B cell (primary cell): ENCODE results near the gene LARGE1. TPM values are rescaled to one million over a fixed set of nuclear protein-coding genes. Genes with fewer than 3 reads are reported as not detected.

Source experiments
- ATAC-seq: fragments of 200-7000 bp; cut with Tn5 transposase; one replicate; pipeline ENCODE4 v1.10.0; 2021; ENCODE audit warnings: low read depth, mild to moderate bottlenecking, moderate number of reproducible peaks, moderate library complexity
- CTCF ChIA-PET: fragments of 350-600 bp; sonication (Branson Sonifier 250); formaldehyde crosslinking; loops from one replicate; lab custom pipeline; 2021; ENCODE audit warnings: antibody characterized with exemption, inconsistent platforms; lab: Charles Lee
- POLR2A ChIA-PET: fragments of 350-600 bp; sonication (Branson Sonifier 250); formaldehyde crosslinking; loops from one replicate; lab custom pipeline; 2021; ENCODE audit warnings: antibody characterized with exemption; lab: Charles Lee
- DNase-seq: peaks from one replicate; pipeline ENCODE4 v3.0.0; 2013
- H2AFZ ChIP-seq: 2 replicates; pipeline ENCODE4 v1.6.1; 2012; ENCODE audit warnings: mild to moderate bottlenecking, low read depth, low read length; ENCODE audit not compliant: insufficient read depth, poor library complexity, severe bottlenecking
- H3K27ac ChIP-seq, 2 donors: 1 replicate in 1 of 2; 2 replicates in 1 of 2; pipeline ENCODE4 v1.5.1; 2012 to 2013; ENCODE audit warnings: low read length in 2 of 2, mild to moderate bottlenecking in 2 of 2, moderate library complexity in 1 of 2
- H3K27me3 ChIP-seq, 4 experiments: fragments of 200-600 bp in 1 of 4; sonication (generic) in 1 of 4; replicated peaks in 1 of 4; 1 replicate in 2 of 4; 2 replicates in 2 of 4; pipeline versions ENCODE4 v1.6.1 to v1.7.0; 2013 to 2016; ENCODE audit warnings: low read length in 3 of 4, mild to moderate bottlenecking in 2 of 4, mixed read lengths in 1 of 4, moderate library complexity in 1 of 4; ENCODE audit not compliant: insufficient read depth in 4 of 4, control insufficient read depth in 3 of 4; ENCODE audit errors: control extremely low read depth in 1 of 4
- H3K36me3 ChIP-seq, 2 experiments: replicated peaks in 1 of 2; 1 replicate in 1 of 2; 2 replicates in 1 of 2; pipeline versions ENCODE4 v1.6.1 to v1.7.1; 2013; ENCODE audit warnings: low read length in 1 of 2; ENCODE audit not compliant: insufficient read depth in 2 of 2, control insufficient read depth in 1 of 2; ENCODE audit errors: control extremely low read depth in 1 of 2, extremely low read depth in 1 of 2
- H3K4me1 ChIP-seq, 2 donors: fragments of 200-600 bp in 1 of 2; sonication (generic) in 1 of 2; 1 replicate in 1 of 2; 2 replicates in 1 of 2; pipeline versions ENCODE4 v1.5.1 to v1.6.1; 2013 to 2017; ENCODE audit warnings: low read length in 2 of 2; ENCODE audit not compliant: control insufficient read depth in 2 of 2, insufficient read depth in 2 of 2
- H3K4me2 ChIP-seq: replicated peaks from 2 replicates; pipeline ENCODE3; 2012; ENCODE audit warnings: mild to moderate bottlenecking, low read depth, low read length; ENCODE audit not compliant: poor library complexity, severe bottlenecking
- H3K4me3 ChIP-seq, 5 experiments: fragments of 200-600 bp in 1 of 5; sonication (generic) in 1 of 5; 1 replicate in 3 of 5; 2 replicates in 2 of 5; pipeline versions ENCODE4 v1.5.1 to v1.7.0; 2011 to 2016; ENCODE audit warnings: low read length in 4 of 5, mild to moderate bottlenecking in 4 of 5, low read depth in 2 of 5, control low read depth in 1 of 5, moderate library complexity in 1 of 5; ENCODE audit not compliant: insufficient read depth in 1 of 5; ENCODE audit errors: control extremely low read depth in 1 of 5, extremely low read depth in 1 of 5
- H3K79me2 ChIP-seq: fragments of 200-600 bp; sonication (generic); one replicate; pipeline ENCODE4 v1.6.0; 2016; ENCODE audit warnings: low read length; ENCODE audit not compliant: control insufficient read depth, insufficient read depth
- H3K9ac ChIP-seq: fragments of 200-600 bp; sonication (generic); 2 replicates; pipeline ENCODE4 v1.6.1; 2017; ENCODE audit warnings: mild to moderate bottlenecking, low read length, moderate library complexity
- H3K9me3 ChIP-seq, 3 donors: one replicate each; pipeline versions ENCODE4 v1.6.1 to v1.7.1; 2013; ENCODE audit warnings: low read length in 2 of 3; ENCODE audit not compliant: control insufficient read depth in 2 of 3, insufficient read depth in 1 of 3; ENCODE audit errors: control extremely low read depth in 1 of 3
- H4K20me1 ChIP-seq: 2 replicates; pipeline ENCODE4 v1.6.0; 2012; ENCODE audit warnings: mild to moderate bottlenecking, low read length; ENCODE audit not compliant: insufficient read depth, control insufficient read depth, poor library complexity, severe bottlenecking
- H3K27ac Mint-ChIP-seq: one replicate; pipeline ENCODE4 v1.8.0; 2021; ENCODE audit warnings: mixed read lengths
- H3K27me3 Mint-ChIP-seq: one replicate; pipeline ENCODE4 v1.8.0; 2021; ENCODE audit warnings: mixed read lengths
- H3K4me1 Mint-ChIP-seq: one replicate; pipeline ENCODE4 v1.8.0; 2021; ENCODE audit warnings: mixed read lengths
- H3K4me3 Mint-ChIP-seq: one replicate; pipeline ENCODE4 v1.8.0; 2021; ENCODE audit warnings: mixed read lengths
- H3K9me3 Mint-ChIP-seq: one replicate; pipeline ENCODE4 v1.8.0; 2022; ENCODE audit warnings: mixed read lengths; ENCODE audit not compliant: insufficient read depth
- EZH2 ChIP-seq: IDR thresholded peaks from 2 replicates; pipeline ENCODE4 v1.6.1; 2012; ENCODE audit warnings: borderline replicate concordance, low read depth, mild to moderate bottlenecking, moderate library complexity, low read length; ENCODE audit not compliant: insufficient read depth, poor library complexity, severe bottlenecking
- WGBS: methylation state at CpG from one replicate; pipeline ENCODE4 v1.1.5; 2013; ENCODE audit warnings: missing lambda C conversion rate; ENCODE audit not compliant: insufficient coverage; 5-methylcytosine and 5-hydroxymethylcytosine counted together
- intact Hi-C: fragments of 100-400 bp; cut with micrococcal nuclease; formaldehyde crosslinking; loops from one replicate; pipeline ENCODE4 v1.10.0; 2022
- polyA plus RNA-seq: library from polyadenylated mRNA; depleted of rRNA; stranded (reverse); fragments of >200 nt; gene quantifications from 2 replicates; pipeline ENCODE4 v1.2.3, GENCODE V29; 2012
- total RNA-seq, 2 donors: library from RNA; stranded (reverse); fragments of 120-200 nt in 1 of 2; gene quantifications; 1 replicate in 1 of 2; 2 replicates in 1 of 2; pipeline versions ENCODE4 v1.2.3 to v1.2.4, GENCODE V29; 2013 to 2022
- TF ChIP-seq, protein P1 (sequence below): fragments of 200-600 bp; IDR thresholded peaks from one replicate; pipeline ENCODE4 v1.8.0; 2022; ENCODE audit warnings: antibody characterized with exemption, mild to moderate bottlenecking

Gene LARGE1
- total and polyA plus RNA-seq, 2 donors (not counting 1 experiment from before 2014, with no cell fraction given), result 20.7 to 82.0 TPM

DNA sequence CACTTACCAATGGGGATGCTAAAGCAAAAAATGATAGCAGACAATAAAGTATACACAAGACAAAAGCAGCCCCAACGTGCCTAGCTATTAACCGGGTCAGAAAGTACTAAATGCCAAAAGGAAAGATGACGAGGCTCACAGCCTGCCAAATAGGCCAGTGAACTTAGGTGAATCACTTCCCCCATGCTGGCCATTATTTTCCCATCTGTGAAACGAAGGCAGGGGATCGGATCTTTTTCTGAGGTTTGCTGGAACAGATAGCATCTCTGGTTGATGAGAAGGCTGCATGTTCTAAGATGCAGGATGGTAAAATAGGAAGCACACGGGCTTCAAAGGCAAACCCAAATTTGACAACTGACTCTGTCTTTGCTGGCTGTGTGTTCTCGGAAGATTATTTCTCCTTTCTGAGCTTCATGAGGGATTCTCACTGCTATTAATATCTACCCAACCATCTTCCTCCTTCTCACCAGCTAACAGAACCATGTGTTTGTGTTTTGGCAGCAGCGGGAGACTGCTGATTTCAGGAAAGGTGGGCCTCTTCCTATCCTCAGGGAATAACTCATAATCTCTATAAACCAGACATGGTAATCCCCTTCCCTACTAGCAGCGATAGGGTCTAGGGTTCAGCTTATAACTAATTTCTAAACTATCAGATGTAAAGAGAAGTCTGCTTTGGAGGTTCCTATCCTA is 390.7 kb downstream of the LARGE1 start:
- Histone ChIP-seq H3K36me3 (peaks cover 0 to 2% of the 10 kb centered on the region in 2 experiments), H3K9me3 (no peaks in the 10 kb centered on the region), H3K79me2 (no peaks in the 10 kb centered on the region), H3K4me3 (no peak overlapping the region), H2AFZ (no peak overlapping the region), H3K27me3 (no peaks in the 10 kb centered on the region), H3K9ac (no peak overlapping the region), H4K20me1 (no peaks in the 10 kb centered on the region), H3K27ac (no peak overlapping the region), H3K4me1 (peaks cover 3 to 5% of the 10 kb centered on the region in 2 donors), H3K4me2 (no peak overlapping the region)
- intact Hi-C loops, result no loop called here
- H3K27ac Mint-ChIP-seq, result no peak overlapping the region
- peaks cover 25% of the 10 kb centered on the region for H3K4me1 Mint-ChIP-seq
- no peaks in the 10 kb centered on the region for H3K9me3 Mint-ChIP-seq
- WGBS, result 93% methylated on average over 3 of the region's 9 CpGs
- H3K27me3 Mint-ChIP-seq, result no peaks in the 10 kb centered on the region
- POLR2A ChIA-PET, result interaction anchor here (0.7 to 1.3 kb wide), 2 partner anchors 17 to 44 kb away, joined by 3 to 4 read pairs; no protein-coding TSS in a partner anchor
- ATAC-seq, result no peak
- no peak for DNase-seq
- CTCF ChIA-PET, result interaction anchor here (1.0 to 3.2 kb wide), 5 partner anchors 10 to 227 kb away, joined by 3 to 23 read pairs (median 6); no protein-coding TSS in a partner anchor
- TF ChIP-seq, protein P1, sequence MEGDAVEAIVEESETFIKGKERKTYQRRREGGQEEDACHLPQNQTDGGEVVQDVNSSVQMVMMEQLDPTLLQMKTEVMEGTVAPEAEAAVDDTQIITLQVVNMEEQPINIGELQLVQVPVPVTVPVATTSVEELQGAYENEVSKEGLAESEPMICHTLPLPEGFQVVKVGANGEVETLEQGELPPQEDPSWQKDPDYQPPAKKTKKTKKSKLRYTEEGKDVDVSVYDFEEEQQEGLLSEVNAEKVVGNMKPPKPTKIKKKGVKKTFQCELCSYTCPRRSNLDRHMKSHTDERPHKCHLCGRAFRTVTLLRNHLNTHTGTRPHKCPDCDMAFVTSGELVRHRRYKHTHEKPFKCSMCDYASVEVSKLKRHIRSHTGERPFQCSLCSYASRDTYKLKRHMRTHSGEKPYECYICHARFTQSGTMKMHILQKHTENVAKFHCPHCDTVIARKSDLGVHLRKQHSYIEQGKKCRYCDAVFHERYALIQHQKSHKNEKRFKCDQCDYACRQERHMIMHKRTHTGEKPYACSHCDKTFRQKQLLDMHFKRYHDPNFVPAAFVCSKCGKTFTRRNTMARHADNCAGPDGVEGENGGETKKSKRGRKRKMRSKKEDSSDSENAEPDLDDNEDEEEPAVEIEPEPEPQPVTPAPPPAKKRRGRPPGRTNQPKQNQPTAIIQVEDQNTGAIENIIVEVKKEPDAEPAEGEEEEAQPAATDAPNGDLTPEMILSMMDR, result no peak
- no peak for TF ChIP-seq EZH2
- no peak overlapping the region for H3K4me3 Mint-ChIP-seq

- WGBS, result no CpG with 5 or more reads among the region's 3 CpGs
- H3K27me3 ChIP-seq, result no peaks in the 10 kb centered on the region
- Mint-ChIP-seq H3K27ac (no peak overlapping the region), H3K9me3 (no peaks in the 10 kb centered on the region), H3K4me1 (peaks cover 37% of the 10 kb centered on the region), H3K4me3 (no peak overlapping the region), H3K27me3 (no peaks in the 10 kb centered on the region)
- H3K4me2 ChIP-seq, result no peak overlapping the region
- no peak for TF ChIP-seq EZH2
- TF ChIP-seq, protein P1, result no peak
- no peaks in the 10 kb centered on the region for H4K20me1 ChIP-seq
- CTCF ChIA-PET, result interaction anchor here (1.7 to 3.2 kb wide), 3 partner anchors 8 to 226 kb away, joined by 6 to 23 read pairs (median 7); no protein-coding TSS in a partner anchor
- H2AFZ ChIP-seq, result no peak overlapping the region
- ATAC-seq, result no peak
- peaks cover 0 to 2% of the 10 kb centered on the region in 2 experiments for H3K36me3 ChIP-seq
- H3K9ac ChIP-seq, result no peak overlapping the region
- no peak overlapping the region for H3K4me3 ChIP-seq
- H3K4me1 ChIP-seq, result peaks cover 15 to 18% of the 10 kb centered on the region in 2 donors
- intact Hi-C loops, result no loop called here
- no peak for DNase-seq
- H3K79me2 ChIP-seq, result no peaks in the 10 kb centered on the region
- no peaks in the 10 kb centered on the region for H3K9me3 ChIP-seq
- no peak overlapping the region for H3K27ac ChIP-seq
- POLR2A ChIA-PET, result no interaction called here
Measured at GRCh38 chr22:33528183-33528582, 392.1 kb downstream of the LARGE1 start.
